ENCODE results near the gene HES6.
"Not testable (repeated sequence)": the region's sequence is repeated elsewhere in the genome, so short reads cannot be mapped to it uniquely, and the experiment has no call there.

Gene HES6

DNA sequence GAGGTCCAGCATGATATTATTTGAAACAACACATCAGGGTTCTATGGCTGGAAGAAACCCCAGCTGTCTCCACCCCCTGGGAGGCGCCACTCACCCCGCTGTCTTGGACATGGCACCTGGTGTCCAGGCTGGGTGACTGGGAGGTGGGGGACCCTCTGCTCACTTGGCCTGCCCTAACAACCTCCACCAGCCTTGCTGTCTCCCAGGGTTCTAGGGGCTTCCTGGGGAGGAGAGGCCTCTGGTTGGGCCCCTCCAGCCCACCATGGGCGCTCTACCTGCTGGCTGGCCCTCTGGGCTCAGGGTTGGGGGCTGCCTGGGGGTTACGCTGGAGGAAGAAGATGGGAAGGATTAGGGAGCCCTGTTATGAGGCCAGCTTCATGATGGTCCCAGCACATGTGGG is 32.3 kb upstream of the HES6 start:
- no peak for TF ChIP-seq Cebpa-rat (IDR thresholded peaks at IDR 0.05)
- Histone ChIP-seq H3K36me3 (peaks cover 99% of the 10 kb centered on the region), H3K27me3 (no peaks in the 10 kb centered on the region), H4K20me1 (peaks cover 54% of the 10 kb centered on the region), H3K27ac (no peak overlapping the region), H3K9me3 (no peaks in the 10 kb centered on the region), H3K4me3 (no peak overlapping the region), H3K9ac (no peak overlapping the region), H3K4me2 (no peak overlapping the region), H3K4me1 (no peaks in the 10 kb centered on the region)

DNA sequence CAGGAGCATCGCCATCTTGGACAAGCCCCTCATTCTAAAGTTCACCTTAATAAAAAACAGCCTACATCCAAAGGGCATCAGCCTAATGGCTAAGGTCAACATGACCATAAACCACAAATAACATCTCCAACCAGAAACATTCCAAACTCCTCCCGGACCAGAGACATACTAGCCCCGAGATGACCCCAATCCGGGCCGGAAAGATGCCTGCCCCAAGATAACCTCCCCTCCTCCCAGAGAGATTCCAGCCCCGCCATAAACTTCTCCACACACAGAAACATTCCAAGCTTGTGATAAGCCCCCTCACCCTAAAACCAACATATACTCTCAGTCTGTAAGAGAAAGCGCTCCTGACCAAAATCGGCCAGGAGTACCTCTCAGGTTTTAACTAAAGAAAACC is 31.8 kb upstream of the HES6 start:
- H3K4me1 ChIP-seq, H3K27ac ChIP-seq: not testable (repeated sequence)
- H4K20me1 ChIP-seq, result peaks cover 50% of the 10 kb centered on the region

DNA sequence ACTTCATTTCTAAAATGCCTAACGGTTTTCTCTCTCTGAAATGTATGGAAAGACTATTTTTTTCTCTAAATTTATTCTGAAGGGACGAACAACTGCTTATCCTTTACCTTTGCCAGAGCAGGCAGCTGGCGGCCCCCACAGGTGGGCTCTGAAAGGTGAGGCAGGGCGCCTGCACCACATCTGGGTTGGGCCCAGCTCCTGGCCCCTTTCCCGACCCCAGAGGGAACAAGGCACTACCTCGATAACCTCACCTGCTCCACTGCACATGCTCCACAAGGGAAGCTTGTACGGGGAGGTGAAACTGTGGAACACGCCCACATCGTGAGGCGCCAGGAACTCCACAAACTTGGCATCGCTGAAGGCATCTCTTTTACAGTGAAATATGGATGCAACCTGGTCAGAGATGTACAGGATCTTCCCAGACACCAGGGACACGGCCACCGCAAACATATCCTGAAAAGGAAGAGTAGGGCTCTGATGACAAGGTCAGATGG is 31.3 kb upstream of the HES6 start:
- H3K36me3 ChIP-seq, result peaks cover 99% of the 10 kb centered on the region
- H3K9ac ChIP-seq, result no peak overlapping the region
- H3K4me1 ChIP-seq, result no peaks in the 10 kb centered on the region
- H3K9me3 ChIP-seq, result no peaks in the 10 kb centered on the region
- no peak for TF ChIP-seq Cebpa-rat (IDR thresholded peaks at IDR 0.05)
- H3K27ac ChIP-seq, result no peak overlapping the region
- no peak overlapping the region for H3K4me2 ChIP-seq
- no peak overlapping the region for H3K4me3 ChIP-seq
- H4K20me1 ChIP-seq, result peaks cover 45% of the 10 kb centered on the region
- no peaks in the 10 kb centered on the region for H3K27me3 ChIP-seq

More for the DNA sequence above, 31.8 kb upstream of the HES6 start:
- H3K27me3 ChIP-seq, H3K9me3 ChIP-seq, H3K9ac ChIP-seq, H3K4me2 ChIP-seq, H3K4me3 ChIP-seq: not testable (repeated sequence)
- H3K36me3 ChIP-seq, result peaks cover 99% of the 10 kb centered on the region

DNA sequence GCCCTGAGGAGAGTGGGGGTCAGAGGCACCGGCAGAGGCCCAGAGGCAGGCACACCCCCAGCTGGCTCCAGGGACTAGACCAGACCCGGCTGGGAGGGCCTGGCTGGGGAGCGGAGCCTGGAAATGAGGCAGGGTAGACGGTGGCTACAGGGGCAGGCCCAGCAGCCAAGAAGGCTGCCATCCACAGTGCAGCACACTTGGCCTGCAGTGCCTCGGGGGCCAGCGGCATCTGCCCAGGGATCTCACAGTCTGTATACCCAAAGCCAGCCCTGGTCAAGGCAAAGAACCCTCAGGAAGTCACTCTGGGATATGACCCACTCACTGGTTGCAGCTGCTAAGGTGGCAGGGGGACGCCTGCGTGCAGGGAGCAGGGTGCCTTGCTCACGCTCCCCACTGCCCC is 30.8 kb upstream of the HES6 start:
- H3K4me3 ChIP-seq, result no peak overlapping the region
- no peaks in the 10 kb centered on the region for H3K27me3 ChIP-seq
- no peak overlapping the region for H3K27ac ChIP-seq
- no peaks in the 10 kb centered on the region for H3K4me1 ChIP-seq
- H3K9me3 ChIP-seq, result no peaks in the 10 kb centered on the region
- H4K20me1 ChIP-seq, result peaks cover 45% of the 10 kb centered on the region
- no peak for TF ChIP-seq Cebpa-rat (IDR thresholded peaks at IDR 0.05)
- H3K4me2 ChIP-seq, result no peak overlapping the region
- peaks cover 99% of the 10 kb centered on the region for H3K36me3 ChIP-seq
- H3K9ac ChIP-seq, result no peak overlapping the region

DNA sequence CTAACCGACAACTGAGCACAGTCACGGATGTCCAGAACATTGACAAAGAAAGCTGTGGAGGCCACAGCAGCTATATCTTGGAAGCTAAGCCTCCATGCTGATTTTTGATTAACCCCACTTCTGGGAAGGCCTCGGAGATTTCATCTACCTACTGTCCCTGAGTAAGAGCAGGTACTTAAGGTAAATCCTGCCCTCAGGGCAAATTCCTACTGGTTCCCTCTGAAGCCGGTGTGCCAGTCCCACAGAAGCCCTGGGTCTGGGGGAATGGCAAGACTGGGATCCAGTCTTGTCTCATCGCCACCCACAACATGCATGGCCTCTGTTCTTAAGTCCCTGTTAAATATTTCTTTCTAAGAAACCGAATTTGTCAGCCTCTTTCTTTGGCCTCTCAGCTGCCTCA is 29.9 kb upstream of the HES6 start:
- Histone ChIP-seq H3K9ac (no peak overlapping the region), H3K36me3 (peaks cover 99% of the 10 kb centered on the region), H3K27ac (no peak overlapping the region), H3K4me3 (no peak overlapping the region), H3K9me3 (no peaks in the 10 kb centered on the region), H3K4me1 (peaks cover 4% of the 10 kb centered on the region), H4K20me1 (peaks cover 45% of the 10 kb centered on the region), H3K27me3 (no peaks in the 10 kb centered on the region), H3K4me2 (no peak overlapping the region)
- TF ChIP-seq Cebpa-rat (IDR thresholded peaks at IDR 0.05), result no peak

DNA sequence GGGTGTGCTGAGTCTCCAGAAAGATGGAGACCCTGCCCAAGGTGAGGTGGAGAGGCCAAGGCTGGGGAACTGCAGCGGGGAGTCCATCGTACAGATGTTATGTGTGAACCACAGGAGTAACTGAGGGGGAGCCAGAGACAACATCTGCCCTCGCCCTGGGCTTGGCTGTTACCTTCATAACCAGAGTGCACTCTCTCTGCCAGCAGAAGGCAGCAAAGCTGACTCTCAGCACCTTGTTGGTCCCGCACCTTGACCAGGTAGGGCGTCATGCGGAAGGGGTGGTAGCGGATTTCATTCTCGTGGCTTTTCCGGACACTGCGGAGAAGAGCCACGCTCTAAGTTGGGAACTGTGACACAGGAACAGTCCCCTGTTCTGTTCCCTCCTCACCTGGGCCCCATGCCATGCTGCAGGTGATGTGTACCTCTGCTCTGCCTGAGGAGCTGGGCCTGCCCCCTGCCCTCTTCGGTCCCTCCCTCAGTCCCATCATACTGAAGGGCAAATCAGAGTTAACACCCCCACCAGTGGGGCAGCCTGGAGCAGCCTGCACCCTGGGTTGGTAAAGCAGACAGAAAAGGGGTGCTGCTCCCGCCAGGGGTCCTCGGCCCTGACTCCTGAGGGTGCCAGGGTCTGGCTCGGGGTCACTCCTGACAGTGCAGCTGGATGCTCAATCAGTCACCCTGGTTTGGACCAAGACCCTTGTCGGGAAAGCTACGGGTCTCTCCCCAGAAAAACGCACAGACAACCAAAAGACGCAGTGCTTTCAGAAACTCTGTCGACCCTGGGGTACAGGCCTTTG is 28.2 kb upstream of the HES6 start:
- no peaks in the 10 kb centered on the region for H3K9me3 ChIP-seq
- no peak overlapping the region for H3K4me2 ChIP-seq
- H3K27me3 ChIP-seq, result no peaks in the 10 kb centered on the region
- H3K27ac ChIP-seq, result no peak overlapping the region
- H3K36me3 ChIP-seq, result peaks cover 86% of the 10 kb centered on the region
- no peak overlapping the region for H3K9ac ChIP-seq
- peaks cover 47% of the 10 kb centered on the region for H4K20me1 ChIP-seq
- TF ChIP-seq Cebpa-rat (IDR thresholded peaks at IDR 0.05), result no peak
- H3K4me1 ChIP-seq, result peaks cover 21% of the 10 kb centered on the region
- no peak overlapping the region for H3K4me3 ChIP-seq

DNA sequence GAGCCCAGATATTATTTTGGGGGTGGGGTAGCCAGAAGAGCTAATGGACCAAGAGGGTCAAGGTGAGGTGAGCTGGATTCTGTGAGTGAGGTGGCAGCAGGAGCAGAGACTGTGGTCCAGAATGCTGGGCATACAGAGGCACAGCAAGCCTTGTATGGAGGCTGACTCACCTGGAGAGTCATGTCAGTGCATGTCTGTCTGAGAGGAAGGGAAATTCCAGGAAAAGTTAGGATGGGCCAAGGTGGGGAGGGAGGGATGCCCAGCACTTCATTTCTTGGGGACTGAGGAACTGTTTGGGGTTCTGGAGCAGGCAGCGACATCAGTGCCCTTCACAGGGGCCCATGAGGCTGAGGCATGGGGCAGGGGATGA is 27.5 kb upstream of the HES6 start:
- Histone ChIP-seq H3K36me3 (peaks cover 84% of the 10 kb centered on the region), H3K9ac (no peak overlapping the region), H3K4me1 (peaks cover 29% of the 10 kb centered on the region), H3K9me3 (no peaks in the 10 kb centered on the region), H3K27ac (no peak overlapping the region), H4K20me1 (peaks cover 45% of the 10 kb centered on the region), H3K4me2 (no peak overlapping the region), H3K27me3 (no peaks in the 10 kb centered on the region), H3K4me3 (no peak overlapping the region)
- no peak for TF ChIP-seq Cebpa-rat (IDR thresholded peaks at IDR 0.05)

DNA sequence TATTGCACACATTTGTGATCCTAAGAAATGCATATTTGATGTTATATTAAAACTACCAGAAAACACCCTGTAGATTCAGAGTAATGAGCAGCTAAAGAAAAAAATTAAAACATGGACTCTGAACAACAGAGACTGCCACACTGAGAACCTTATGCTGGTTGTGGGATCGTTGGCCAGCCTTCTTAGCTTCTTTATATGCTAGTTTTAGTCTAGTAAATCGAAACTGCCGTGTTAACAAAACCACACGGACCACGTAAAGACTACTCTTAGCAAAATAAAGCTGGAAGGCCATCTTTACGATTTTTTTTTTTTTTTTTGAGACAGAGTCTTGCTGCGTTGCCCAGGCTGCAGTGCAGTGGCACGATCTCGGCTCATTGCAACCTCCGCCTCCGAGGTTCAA is 25.8 kb upstream of the HES6 start:
- TF ChIP-seq Cebpa-rat (IDR thresholded peaks at IDR 0.05), result no peak
- Histone ChIP-seq H3K4me3 (no peak overlapping the region), H3K27ac (no peak overlapping the region), H3K36me3 (peaks cover 84% of the 10 kb centered on the region), H3K27me3 (no peaks in the 10 kb centered on the region), H3K4me2 (no peak overlapping the region), H3K9me3 (no peaks in the 10 kb centered on the region), H3K4me1 (peaks cover 43% of the 10 kb centered on the region), H3K9ac (no peak overlapping the region), H4K20me1 (peaks cover 29% of the 10 kb centered on the region; the same call in 1 of the 2 replicates)

DNA sequence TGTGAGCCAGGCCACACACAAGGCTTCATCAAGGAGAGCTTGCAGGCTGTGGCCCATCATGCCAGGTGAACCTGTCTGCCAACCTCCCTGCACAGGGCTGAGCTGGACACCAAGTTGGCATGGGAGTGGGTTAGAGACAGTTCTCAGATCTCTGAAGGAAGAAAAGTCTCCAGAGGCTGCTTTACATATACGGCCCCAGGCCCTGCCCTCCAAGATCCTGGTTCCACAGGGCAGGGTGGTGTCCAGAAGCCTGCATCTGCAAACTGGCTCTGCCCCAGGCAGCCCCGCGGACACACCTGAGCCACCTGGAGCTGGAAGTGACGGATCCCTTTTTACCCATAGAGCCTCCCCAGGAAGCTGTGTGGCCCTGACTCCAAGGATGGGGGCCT is 24.2 kb upstream of the HES6 start:
- Histone ChIP-seq H3K9me3 (no peaks in the 10 kb centered on the region), H3K9ac (peak overlapping the region; percentile 39), H3K4me3 (peak overlapping the region; percentile 10; the same call in 1 of the 2 replicates), H3K36me3 (peaks cover 77% of the 10 kb centered on the region), H3K27ac (peak overlapping the region; percentile 65), H3K4me2 (peak overlapping the region; percentile 68), H3K4me1 (peaks cover 58% of the 10 kb centered on the region), H3K27me3 (no peaks in the 10 kb centered on the region), H4K20me1 (peaks cover 14% of the 10 kb centered on the region; the same call in 1 of the 2 replicates)
- no peak for TF ChIP-seq Cebpa-rat (IDR thresholded peaks at IDR 0.05)

DNA sequence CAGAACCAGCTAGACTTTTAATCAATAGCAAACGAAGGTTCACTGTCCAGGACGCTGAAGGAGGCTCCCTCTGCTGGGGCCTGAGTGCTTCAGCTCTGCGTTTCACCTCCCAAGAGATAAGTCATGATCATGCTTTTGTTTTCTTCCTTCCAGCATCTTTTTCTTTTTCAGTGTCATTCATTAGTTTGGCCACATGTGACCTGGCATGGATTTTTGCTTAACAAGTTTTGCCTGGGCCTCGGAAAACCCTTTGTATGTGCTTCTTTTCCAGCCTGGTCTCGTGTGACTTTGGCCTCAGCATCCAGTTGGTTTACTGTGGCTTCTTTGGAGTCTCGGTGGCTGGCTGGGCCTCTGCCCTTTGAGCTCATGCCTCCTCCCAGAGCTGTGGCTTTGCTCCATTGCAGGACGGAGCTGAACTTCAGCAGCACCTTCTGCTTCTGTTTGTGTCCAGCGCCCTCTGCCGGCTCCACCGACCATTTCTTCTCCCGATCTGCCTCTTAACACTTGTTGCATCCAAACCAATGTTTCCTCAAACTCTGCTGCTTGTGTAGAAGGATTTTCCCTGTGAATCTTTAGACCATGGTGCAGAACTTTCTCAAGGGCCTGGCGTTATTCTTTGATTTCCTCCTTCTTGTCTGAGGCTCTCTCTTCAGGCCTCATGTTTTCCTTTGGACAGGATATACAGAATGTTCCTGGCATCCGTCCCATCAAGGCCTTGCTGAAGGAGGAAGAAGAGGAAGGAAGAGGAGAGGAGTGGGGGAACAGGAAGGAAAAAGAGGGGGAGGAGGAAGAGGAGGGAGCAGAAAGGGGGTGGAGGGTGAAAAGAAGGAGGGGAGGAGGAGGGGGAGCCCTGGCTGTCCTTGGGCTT is 23.6 kb upstream of the HES6 start:
- no peak overlapping the region for H3K4me3 ChIP-seq
- H3K27ac ChIP-seq, result peak overlapping the region; percentile 65
- H3K4me2 ChIP-seq, result peak overlapping the region; percentile 68
- H3K36me3 ChIP-seq, result peaks cover 77% of the 10 kb centered on the region
- peaks cover 64% of the 10 kb centered on the region for H3K4me1 ChIP-seq
- peaks cover 9% of the 10 kb centered on the region; the same call in 1 of the 2 replicates for H4K20me1 ChIP-seq
- H3K9me3 ChIP-seq, result no peaks in the 10 kb centered on the region
- H3K27me3 ChIP-seq, result no peaks in the 10 kb centered on the region
- H3K9ac ChIP-seq, result peak overlapping the region; percentile 39; the same call in 1 of the 2 replicates
- TF ChIP-seq Cebpa-rat (IDR thresholded peaks at IDR 0.05), result no peak
